SH-SY5Y (cell line): ENCODE results near the gene CCDC47.

Experiments
- GATA2 ChIP-seq: IDR thresholded peaks from 2 replicates; pipeline ENCODE4 v1.6.1; 2011; ENCODE audit warnings: mild to moderate bottlenecking, low read depth, low read length
- GATA3 ChIP-seq: IDR thresholded peaks from 2 replicates; pipeline ENCODE4 v1.6.1; 2011; ENCODE audit warnings: low read depth, mild to moderate bottlenecking, low read length, moderate library complexity

- TF ChIP-seq GATA3 = no peak
- TF ChIP-seq GATA2 = no peak
These were observed 69.7 kb downstream of the CCDC47 start for GRCh38 chr17:63703556-63704258.
